Measurements from ENCODE around the gene CXADR. TPM values are rescaled to one million over a fixed set of nuclear protein-coding genes. Genes with fewer than 3 reads are reported as not detected.

The CXADR gene
- total RNA-seq, 2 experiments from 2014 or later: 0.08 to 0.28 TPM

GRCh38 chr21:17610911-17611310, 98.1 kb downstream of the CXADR start:
- DNase-seq (no peak), ATAC-seq (ENCODE audit: low read depth) (no peak)
- Mint-ChIP-seq H3K27me3 (peaks cover 2% of the 10 kb centered on the region), H3K4me3 (peak overlapping the region; percentile 97), H3K9me3 (no peaks in the 10 kb centered on the region), H3K36me3 (peaks cover 19% of the 10 kb centered on the region), H3K4me1 (peaks cover 46% of the 10 kb centered on the region), H3K27ac (peak overlapping the region; percentile 97)
- POLR2A ChIA-PET: interaction anchor here (1.4 to 1.8 kb wide), 2 partner anchors 180 to 208 kb away, joined by 3 to 14 read pairs; partner anchors contain the start of gene C21orf91

GRCh38 chr21:17611414-17612022, 98.7 kb downstream of the CXADR start:
- Mint-ChIP-seq H3K36me3 (peaks cover 19% of the 10 kb centered on the region), H3K4me1 (peaks cover 46% of the 10 kb centered on the region), H3K27ac (peak overlapping the region; percentile 97), H3K27me3 (peaks cover 2% of the 10 kb centered on the region), H3K4me3 (peak overlapping the region; percentile 97), H3K9me3 (no peaks in the 10 kb centered on the region)
- POLR2A ChIA-PET: interaction anchor here (0.6 to 1.8 kb wide), 5 partner anchors 20 to 207 kb away, joined by 3 to 14 read pairs (median 3); partner anchors contain the start of gene C21orf91
- DNase-seq (peak; percentile 74), ATAC-seq (ENCODE audit: low read depth) (peak; percentile 57)

GRCh38 chr21:17612023-17612564, 99.3 kb downstream of the CXADR start:
- POLR2A ChIA-PET: interaction anchor here (0.6 to 1.8 kb wide), 5 partner anchors 20 to 207 kb away, joined by 3 to 14 read pairs (median 3); partner anchors contain the start of gene C21orf91
- DNase-seq: peak; percentile 63
- Mint-ChIP-seq H3K27ac (peak overlapping the region; percentile 97), H3K4me3 (peak overlapping the region; percentile 97), H3K4me1 (peaks cover 46% of the 10 kb centered on the region), H3K36me3 (peaks cover 18% of the 10 kb centered on the region), H3K9me3 (no peaks in the 10 kb centered on the region), H3K27me3 (peaks cover 2% of the 10 kb centered on the region)
- no peak for ATAC-seq (ENCODE audit: low read depth)

- Mint-ChIP-seq H3K4me3 (peak within 1 kb of the TSS; percentile 97), H3K27ac (peak within 1 kb of the TSS; percentile 97), H3K36me3 (peaks cover 17% of the 10 kb centered on the region), H3K27me3 (peaks cover 2% of the 10 kb centered on the region), H3K4me1 (peaks cover 43% of the 10 kb centered on the region), H3K9me3 (no peaks in the 10 kb centered on the region)
- POLR2A ChIA-PET: interaction anchor here (0.6 to 1.8 kb wide), 4 partner anchors 21 to 206 kb away, joined by 3 to 14 read pairs (median 4); partner anchors contain the start of gene C21orf91
- DNase-seq (peak; percentile 92), ATAC-seq (ENCODE audit: low read depth) (peak; percentile 86)
Measured at GRCh38 chr21:17612565-17613241, 99.9 kb downstream of the CXADR start, which contains the start of gene BTG3. Gene BTG3 (minus strand): TSS chr21:17612901. CDS start chr21:17609144, 3,757 bp downstream.

- no peak for DNase-seq
Measured at GRCh38 chr21:17613242-17613676, 100.4 kb downstream of the CXADR start.

GRCh38 chr21:17616831-17617230, 104.0 kb downstream of the CXADR start:
- no peaks in the 10 kb centered on the region for H3K9me3 Mint-ChIP-seq
- peaks cover 5% of the 10 kb centered on the region for H3K27me3 Mint-ChIP-seq
- no peak overlapping the region for H3K27ac Mint-ChIP-seq
- ATAC-seq (ENCODE audit: low read depth): no peak
- H3K36me3 Mint-ChIP-seq: no peaks in the 10 kb centered on the region
- DNase-seq: no peak
- no peak overlapping the region for H3K4me3 Mint-ChIP-seq
- peaks cover 15% of the 10 kb centered on the region for H3K4me1 Mint-ChIP-seq
- POLR2A ChIA-PET: no interaction called here

More at GRCh38 chr21:17613242-17613676, 100.4 kb downstream of the CXADR start:
- Mint-ChIP-seq H3K27me3 (peaks cover 4% of the 10 kb centered on the region), H3K4me1 (peaks cover 37% of the 10 kb centered on the region), H3K4me3 (peak overlapping the region; percentile 78), H3K27ac (peak overlapping the region; percentile 77), H3K36me3 (peaks cover 12% of the 10 kb centered on the region), H3K9me3 (no peaks in the 10 kb centered on the region)
- no peak for ATAC-seq (ENCODE audit: low read depth)
- POLR2A ChIA-PET: interaction anchor here (0.6 kb wide), 1 partner anchor 120 kb away, joined by 3 read pairs; no protein-coding TSS in a partner anchor

GRCh38 chr21:17622018-17622417, 109.2 kb downstream of the CXADR start:
- H3K4me3 Mint-ChIP-seq: no peak overlapping the region
- ATAC-seq (ENCODE audit: low read depth): no peak
- POLR2A ChIA-PET: no interaction called here
- H3K36me3 Mint-ChIP-seq: no peaks in the 10 kb centered on the region
- no peaks in the 10 kb centered on the region for H3K4me1 Mint-ChIP-seq
- H3K9me3 Mint-ChIP-seq: no peaks in the 10 kb centered on the region
- H3K27me3 Mint-ChIP-seq: peaks cover 11% of the 10 kb centered on the region
- no peak overlapping the region for H3K27ac Mint-ChIP-seq
- DNase-seq: no peak

GRCh38 chr21:17631195-17631594, 118.4 kb downstream of the CXADR start:
- POLR2A ChIA-PET: no interaction called here
- ATAC-seq (ENCODE audit: low read depth) (no peak), DNase-seq (no peak)
- Mint-ChIP-seq H3K4me3 (no peak overlapping the region), H3K9me3 (no peaks in the 10 kb centered on the region), H3K4me1 (no peaks in the 10 kb centered on the region), H3K27me3 (peaks cover 5% of the 10 kb centered on the region), H3K27ac (no peak overlapping the region), H3K36me3 (no peaks in the 10 kb centered on the region)

- DNase-seq (no peak), ATAC-seq (ENCODE audit: low read depth) (no peak)
- H3K36me3 Mint-ChIP-seq: peaks cover 1% of the 10 kb centered on the region
- H3K9me3 Mint-ChIP-seq: peaks cover 6% of the 10 kb centered on the region
- POLR2A ChIA-PET: interaction anchor here (0.7 kb wide), 1 partner anchor 9 kb away, joined by 3 read pairs; no protein-coding TSS in a partner anchor
- no peaks in the 10 kb centered on the region for H3K4me1 Mint-ChIP-seq
- H3K27ac Mint-ChIP-seq: no peak overlapping the region
- no peaks in the 10 kb centered on the region for H3K27me3 Mint-ChIP-seq
- H3K4me3 Mint-ChIP-seq: no peak overlapping the region
Measured at GRCh38 chr21:17636711-17637110, 123.9 kb downstream of the CXADR start.

GRCh38 chr21:17640821-17641220, 128.0 kb downstream of the CXADR start:
- ATAC-seq (ENCODE audit: low read depth): no peak
- POLR2A ChIA-PET: no interaction called here
- H3K4me3 Mint-ChIP-seq: no peak overlapping the region
- H3K9me3 Mint-ChIP-seq: peaks cover 9% of the 10 kb centered on the region
- peaks cover 9% of the 10 kb centered on the region for H3K4me1 Mint-ChIP-seq
- DNase-seq: no peak
- H3K27ac Mint-ChIP-seq: no peak overlapping the region
- no peaks in the 10 kb centered on the region for H3K27me3 Mint-ChIP-seq
- peaks cover 1% of the 10 kb centered on the region for H3K36me3 Mint-ChIP-seq

Other genes with a start within 250 kb of the CXADR start
- 10 to 100 TPM; 36.0 to 37.3 TPM for gene BTG3, start 99.9 kb downstream of the CXADR start, total RNA-seq

All from activated naive CD8-positive, alpha-beta T cell treated with anti-CD3 and anti-CD28 coated beads, Interleukin-2, amount 10 ng/mL, durations not matched to agents 7 days and 5 days (primary cell).